GM12873 (cell line): ENCODE data around the gene SACM1L.

Source experiments
- CTCF ChIP-seq: IDR thresholded peaks from 2 replicates; pipeline ENCODE4 v1.5.1; 2012; ENCODE audit warnings: low read depth, mild to moderate bottlenecking, moderate library complexity, low read length, control low read depth; ENCODE audit not compliant: insufficient read depth; ENCODE audit errors: missing control alignments

The SACM1L gene

GRCh38 chr3:45776611-45777010 lies 87.4 kb downstream of the SACM1L start:
- no peak for TF ChIP-seq CTCF

- TF ChIP-seq CTCF, result no peak
Measured at GRCh38 chr3:45777111-45777745, 88.0 kb downstream of the SACM1L start.

GRCh38 chr3:45777746-45778386 lies 88.7 kb downstream of the SACM1L start:
- no peak for TF ChIP-seq CTCF

- TF ChIP-seq CTCF, result no peak
Measured at GRCh38 chr3:45778761-45779201, 89.6 kb downstream of the SACM1L start.

DNA sequence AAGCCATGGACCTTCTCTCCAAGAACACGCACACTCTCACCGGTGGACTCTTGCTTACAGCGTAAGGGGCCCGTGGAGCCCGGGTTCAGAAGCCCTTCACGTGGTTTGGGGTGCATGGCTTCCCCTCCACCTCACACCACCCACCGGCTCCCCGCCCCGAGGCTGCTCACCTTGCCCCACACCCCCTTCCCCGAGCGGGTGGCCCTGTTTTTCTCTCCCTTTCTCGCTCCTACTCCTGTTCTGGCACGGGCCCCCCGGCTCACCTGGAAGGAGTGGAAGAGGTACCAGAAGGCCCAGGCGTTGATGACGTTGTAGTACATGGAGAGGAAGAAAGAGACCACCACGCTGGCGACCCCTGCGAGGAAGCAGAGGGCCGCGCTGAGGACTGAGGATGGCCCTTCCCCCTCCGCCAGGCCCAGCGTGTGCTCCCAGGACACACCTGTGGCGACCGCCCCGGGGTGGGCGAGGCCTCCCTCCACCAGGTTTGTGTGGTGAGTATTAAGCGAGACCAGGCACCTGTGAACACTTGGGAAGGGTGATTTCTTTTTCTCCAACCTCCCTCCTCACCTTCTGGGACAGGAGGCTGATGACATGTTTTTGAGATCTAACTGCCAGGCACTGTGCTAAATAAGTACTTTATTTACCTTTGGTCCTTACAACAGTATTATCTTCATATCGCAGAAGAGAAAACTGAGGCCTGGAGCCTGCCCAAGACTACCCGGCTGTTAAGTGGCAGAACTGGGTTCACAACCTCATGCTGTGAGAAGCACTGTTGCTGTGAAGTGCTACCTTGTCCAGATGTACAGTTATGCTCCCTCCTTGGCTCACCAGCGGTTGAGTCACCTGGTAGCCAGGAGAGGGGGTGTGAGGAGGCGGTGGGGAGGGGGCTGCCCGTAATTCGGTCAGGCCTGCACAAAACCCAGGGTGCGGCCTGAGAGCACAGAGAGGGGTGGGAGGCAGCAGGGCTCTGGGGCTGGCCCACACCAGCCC lies 90.8 kb downstream of the SACM1L start:
- no peak for TF ChIP-seq CTCF

- TF ChIP-seq CTCF, result no peak
Measured at GRCh38 chr3:45781271-45781670, 92.1 kb downstream of the SACM1L start.

- no peak for TF ChIP-seq CTCF
Measured at GRCh38 chr3:45781841-45782240, 92.6 kb downstream of the SACM1L start.
